ENCODE data around the gene REV3L. TPM values are rescaled to one million over a fixed set of nuclear protein-coding genes. Genes with fewer than 3 reads are reported as not detected.

The REV3L gene
- total and polyA plus RNA-seq, 4 donors: 3.8 to 17.7 (median 11.2) TPM

DNA sequence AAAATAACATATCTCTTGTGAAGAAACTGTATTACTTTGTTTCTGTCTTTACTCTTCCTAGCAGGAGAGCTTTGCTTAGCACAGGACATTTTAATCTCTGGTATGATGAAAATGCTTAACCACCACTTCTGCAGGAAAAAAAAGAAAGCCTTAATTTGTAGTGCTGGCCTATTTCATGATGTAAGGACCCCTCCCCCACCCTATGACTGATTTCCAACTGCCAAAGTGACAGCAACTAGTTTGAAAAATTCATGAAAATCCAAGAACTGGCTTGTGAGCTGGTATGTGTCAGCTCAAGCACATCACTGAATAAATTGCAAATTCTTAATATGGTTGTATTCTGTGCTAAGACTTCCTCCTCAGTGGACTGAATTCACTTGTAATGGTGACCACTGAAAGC lies 125.3 kb downstream of the REV3L start:
- H3K27ac ChIP-seq (ENCODE audit: low read depth in 1 of 2, low read length in 2 of 2): no peak overlapping the region
- H3K9ac ChIP-seq (ENCODE audit: low read depth in 1 of 2, low read length in 2 of 2): no peak overlapping the region
- no peak overlapping the region for H3K4me3 ChIP-seq (ENCODE audit: low read depth in 1 of 3, low read length in 3 of 3)
- H3K27me3 ChIP-seq (ENCODE audit: control insufficient read depth in 4 of 4, insufficient read depth in 4 of 4, low read length in 3 of 4): no peaks in the 10 kb centered on the region
- H3K36me3 ChIP-seq (ENCODE audit: control insufficient read depth in 4 of 4, insufficient read depth in 3 of 4, low read depth in 1 of 4, low read length in 3 of 4): peaks cover 0 to 6% (median 0%) of the 10 kb centered on the region in 4 donors
- TF ChIP-seq TAF1 (conservative IDR thresholded peaks at IDR 0.05) (no peak), HNF4A (conservative IDR thresholded peaks at IDR 0.05) (no peak), RXRA (IDR thresholded peaks at IDR 0.05) (no peak), JUND (IDR thresholded peaks at IDR 0.05) (no peak), EGR1 (IDR thresholded peaks at IDR 0.05; ENCODE audit: low read depth in 2 of 2) (no peak), HNF4G (IDR thresholded peaks at IDR 0.05) (no peak)
- TF ChIP-seq, protein P1, sequence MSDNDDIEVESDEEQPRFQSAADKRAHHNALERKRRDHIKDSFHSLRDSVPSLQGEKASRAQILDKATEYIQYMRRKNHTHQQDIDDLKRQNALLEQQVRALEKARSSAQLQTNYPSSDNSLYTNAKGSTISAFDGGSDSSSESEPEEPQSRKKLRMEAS (IDR thresholded peaks at IDR 0.05): no peak
- TF ChIP-seq, protein P2, sequence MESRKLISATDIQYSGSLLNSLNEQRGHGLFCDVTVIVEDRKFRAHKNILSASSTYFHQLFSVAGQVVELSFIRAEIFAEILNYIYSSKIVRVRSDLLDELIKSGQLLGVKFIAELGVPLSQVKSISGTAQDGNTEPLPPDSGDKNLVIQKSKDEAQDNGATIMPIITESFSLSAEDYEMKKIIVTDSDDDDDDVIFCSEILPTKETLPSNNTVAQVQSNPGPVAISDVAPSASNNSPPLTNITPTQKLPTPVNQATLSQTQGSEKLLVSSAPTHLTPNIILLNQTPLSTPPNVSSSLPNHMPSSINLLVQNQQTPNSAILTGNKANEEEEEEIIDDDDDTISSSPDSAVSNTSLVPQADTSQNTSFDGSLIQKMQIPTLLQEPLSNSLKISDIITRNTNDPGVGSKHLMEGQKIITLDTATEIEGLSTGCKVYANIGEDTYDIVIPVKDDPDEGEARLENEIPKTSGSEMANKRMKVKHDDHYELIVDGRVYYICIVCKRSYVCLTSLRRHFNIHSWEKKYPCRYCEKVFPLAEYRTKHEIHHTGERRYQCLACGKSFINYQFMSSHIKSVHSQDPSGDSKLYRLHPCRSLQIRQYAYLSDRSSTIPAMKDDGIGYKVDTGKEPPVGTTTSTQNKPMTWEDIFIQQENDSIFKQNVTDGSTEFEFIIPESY (IDR thresholded peaks at IDR 0.05): no peak
- TF ChIP-seq, protein P3, sequence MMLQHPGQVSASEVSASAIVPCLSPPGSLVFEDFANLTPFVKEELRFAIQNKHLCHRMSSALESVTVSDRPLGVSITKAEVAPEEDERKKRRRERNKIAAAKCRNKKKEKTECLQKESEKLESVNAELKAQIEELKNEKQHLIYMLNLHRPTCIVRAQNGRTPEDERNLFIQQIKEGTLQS (IDR thresholded peaks at IDR 0.05): no peak
- TF ChIP-seq, protein P4, sequence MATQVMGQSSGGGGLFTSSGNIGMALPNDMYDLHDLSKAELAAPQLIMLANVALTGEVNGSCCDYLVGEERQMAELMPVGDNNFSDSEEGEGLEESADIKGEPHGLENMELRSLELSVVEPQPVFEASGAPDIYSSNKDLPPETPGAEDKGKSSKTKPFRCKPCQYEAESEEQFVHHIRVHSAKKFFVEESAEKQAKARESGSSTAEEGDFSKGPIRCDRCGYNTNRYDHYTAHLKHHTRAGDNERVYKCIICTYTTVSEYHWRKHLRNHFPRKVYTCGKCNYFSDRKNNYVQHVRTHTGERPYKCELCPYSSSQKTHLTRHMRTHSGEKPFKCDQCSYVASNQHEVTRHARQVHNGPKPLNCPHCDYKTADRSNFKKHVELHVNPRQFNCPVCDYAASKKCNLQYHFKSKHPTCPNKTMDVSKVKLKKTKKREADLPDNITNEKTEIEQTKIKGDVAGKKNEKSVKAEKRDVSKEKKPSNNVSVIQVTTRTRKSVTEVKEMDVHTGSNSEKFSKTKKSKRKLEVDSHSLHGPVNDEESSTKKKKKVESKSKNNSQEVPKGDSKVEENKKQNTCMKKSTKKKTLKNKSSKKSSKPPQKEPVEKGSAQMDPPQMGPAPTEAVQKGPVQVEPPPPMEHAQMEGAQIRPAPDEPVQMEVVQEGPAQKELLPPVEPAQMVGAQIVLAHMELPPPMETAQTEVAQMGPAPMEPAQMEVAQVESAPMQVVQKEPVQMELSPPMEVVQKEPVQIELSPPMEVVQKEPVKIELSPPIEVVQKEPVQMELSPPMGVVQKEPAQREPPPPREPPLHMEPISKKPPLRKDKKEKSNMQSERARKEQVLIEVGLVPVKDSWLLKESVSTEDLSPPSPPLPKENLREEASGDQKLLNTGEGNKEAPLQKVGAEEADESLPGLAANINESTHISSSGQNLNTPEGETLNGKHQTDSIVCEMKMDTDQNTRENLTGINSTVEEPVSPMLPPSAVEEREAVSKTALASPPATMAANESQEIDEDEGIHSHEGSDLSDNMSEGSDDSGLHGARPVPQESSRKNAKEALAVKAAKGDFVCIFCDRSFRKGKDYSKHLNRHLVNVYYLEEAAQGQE (IDR thresholded peaks at IDR 0.05): no peak
- no peaks in the 10 kb centered on the region for H3K9me3 ChIP-seq (ENCODE audit: control insufficient read depth in 4 of 4, low read length in 3 of 4)
- DNase-seq (ENCODE audit: low spot score): no peak
- peaks cover 0 to 4% (median under 1%) of the 10 kb centered on the region in 4 donors for H3K4me1 ChIP-seq (ENCODE audit: control insufficient read depth in 4 of 4, insufficient read depth in 4 of 4, low read length in 3 of 4)

DNA sequence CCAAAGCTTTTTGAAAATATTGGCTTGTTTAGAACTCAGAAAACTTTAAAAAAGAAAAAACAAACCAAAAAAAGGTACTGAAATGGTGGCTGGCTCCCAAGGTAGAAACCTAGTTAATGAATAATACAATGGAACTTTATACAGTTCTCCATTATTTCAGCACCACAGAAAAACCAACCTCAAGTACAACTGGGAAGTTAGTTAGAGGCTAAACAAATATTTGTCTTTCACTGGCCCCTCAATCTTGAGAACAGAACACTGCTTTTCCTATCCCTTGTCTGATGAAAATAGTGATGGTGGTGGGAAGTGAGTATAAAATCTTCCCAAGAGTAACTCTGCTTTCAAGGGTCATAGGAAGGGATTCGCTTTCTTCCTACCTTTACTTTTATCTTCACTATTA lies 126.5 kb downstream of the REV3L start:
- WGBS: 94% methylated on average over 1 of the region's 1 CpG
- no peaks in the 10 kb centered on the region for H3K27me3 ChIP-seq (ENCODE audit: control insufficient read depth in 4 of 4, insufficient read depth in 4 of 4, low read length in 3 of 4)
- H3K9ac ChIP-seq (ENCODE audit: low read depth in 1 of 2, low read length in 2 of 2): no peak overlapping the region
- no peak for DNase-seq (ENCODE audit: low spot score)
- no peak overlapping the region for H3K4me3 ChIP-seq (ENCODE audit: low read depth in 1 of 3, low read length in 3 of 3)
- peaks cover 0 to 6% (median 2%) of the 10 kb centered on the region in 4 donors for H3K36me3 ChIP-seq (ENCODE audit: control insufficient read depth in 4 of 4, insufficient read depth in 3 of 4, low read depth in 1 of 4, low read length in 3 of 4)
- no peak overlapping the region for H3K27ac ChIP-seq (ENCODE audit: low read depth in 1 of 2, low read length in 2 of 2)
- no peaks in the 10 kb centered on the region for H3K9me3 ChIP-seq (ENCODE audit: control insufficient read depth in 4 of 4, low read length in 3 of 4)
- H3K4me1 ChIP-seq (ENCODE audit: control insufficient read depth in 4 of 4, insufficient read depth in 4 of 4, low read length in 3 of 4): peaks cover 0 to 4% (median under 1%) of the 10 kb centered on the region in 4 donors
- TF ChIP-seq FOXA2 (IDR thresholded peaks at IDR 0.05) (no peak), NR2F2 (IDR thresholded peaks at IDR 0.05) (no peak), HNF4A (conservative IDR thresholded peaks at IDR 0.05) (peak; percentile 11 to 33), YY1 (IDR thresholded peaks at IDR 0.05) (peak; percentile 75), GABPA (IDR thresholded peaks at IDR 0.05 in 1 of 2, conservative IDR thresholded peaks at IDR 0.05 in 1 of 2) (no peak), HNF4G (IDR thresholded peaks at IDR 0.05) (no peak), SP1 (IDR thresholded peaks at IDR 0.05) (no peak), JUND (IDR thresholded peaks at IDR 0.05) (no peak), FOXA1 (IDR thresholded peaks at IDR 0.05) (no peak)
- TF ChIP-seq, protein P1 (IDR thresholded peaks at IDR 0.05): no peak
- TF ChIP-seq, protein P5, sequence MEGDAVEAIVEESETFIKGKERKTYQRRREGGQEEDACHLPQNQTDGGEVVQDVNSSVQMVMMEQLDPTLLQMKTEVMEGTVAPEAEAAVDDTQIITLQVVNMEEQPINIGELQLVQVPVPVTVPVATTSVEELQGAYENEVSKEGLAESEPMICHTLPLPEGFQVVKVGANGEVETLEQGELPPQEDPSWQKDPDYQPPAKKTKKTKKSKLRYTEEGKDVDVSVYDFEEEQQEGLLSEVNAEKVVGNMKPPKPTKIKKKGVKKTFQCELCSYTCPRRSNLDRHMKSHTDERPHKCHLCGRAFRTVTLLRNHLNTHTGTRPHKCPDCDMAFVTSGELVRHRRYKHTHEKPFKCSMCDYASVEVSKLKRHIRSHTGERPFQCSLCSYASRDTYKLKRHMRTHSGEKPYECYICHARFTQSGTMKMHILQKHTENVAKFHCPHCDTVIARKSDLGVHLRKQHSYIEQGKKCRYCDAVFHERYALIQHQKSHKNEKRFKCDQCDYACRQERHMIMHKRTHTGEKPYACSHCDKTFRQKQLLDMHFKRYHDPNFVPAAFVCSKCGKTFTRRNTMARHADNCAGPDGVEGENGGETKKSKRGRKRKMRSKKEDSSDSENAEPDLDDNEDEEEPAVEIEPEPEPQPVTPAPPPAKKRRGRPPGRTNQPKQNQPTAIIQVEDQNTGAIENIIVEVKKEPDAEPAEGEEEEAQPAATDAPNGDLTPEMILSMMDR (IDR thresholded peaks at IDR 0.05; ENCODE audit: low read depth, low read length, missing input control): no peak
- TF ChIP-seq, protein P2 (IDR thresholded peaks at IDR 0.05): no peak
- TF ChIP-seq, protein P4 (IDR thresholded peaks at IDR 0.05): peak; percentile 93
- TF ChIP-seq, protein P3 (IDR thresholded peaks at IDR 0.05): no peak
